GM19099 (cell line): ENCODE data around the gene TPPP.

ENCODE experiments used
- POLR2A ChIP-seq: IDR thresholded peaks from 3 replicates; pipeline ENCODE4 v1.6.1; 2011; ENCODE audit warnings: low read depth; ENCODE audit not compliant: insufficient read length; ENCODE audit errors: extremely low read depth

The TPPP gene

DNA sequence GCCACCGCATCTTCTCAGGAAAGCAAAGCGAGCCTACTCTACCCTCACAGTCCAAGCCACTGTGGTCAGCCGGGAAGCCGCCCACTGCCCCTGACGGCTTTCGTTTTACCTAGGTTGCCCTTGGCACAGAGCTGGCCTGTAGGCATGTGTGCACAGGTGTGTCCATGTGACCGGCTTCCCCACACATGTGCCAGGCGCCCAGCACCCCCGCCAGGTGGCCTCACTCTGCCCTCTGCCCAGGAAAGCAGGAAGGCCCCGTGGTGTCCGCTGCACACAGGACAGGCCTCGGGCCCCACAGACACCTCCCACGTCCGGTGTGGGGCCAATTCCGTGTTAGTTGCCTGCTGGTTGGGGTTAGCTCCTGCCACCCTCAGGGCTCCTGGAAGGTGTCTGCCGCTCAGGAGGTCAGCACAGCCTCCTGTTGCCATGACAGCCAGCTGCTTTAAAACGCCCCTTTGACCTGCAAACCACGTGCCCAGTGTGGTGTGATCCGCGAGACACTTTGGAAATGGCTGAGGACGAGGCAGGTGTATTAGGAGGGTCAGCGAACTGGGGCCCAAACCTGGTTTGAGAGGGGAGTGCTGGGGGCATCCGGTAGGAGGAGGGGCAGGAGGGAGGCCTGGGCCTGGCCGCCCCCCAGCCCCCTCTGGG lies 28.7 kb downstream of the TPPP start:
- TF ChIP-seq POLR2A: no peak

DNA sequence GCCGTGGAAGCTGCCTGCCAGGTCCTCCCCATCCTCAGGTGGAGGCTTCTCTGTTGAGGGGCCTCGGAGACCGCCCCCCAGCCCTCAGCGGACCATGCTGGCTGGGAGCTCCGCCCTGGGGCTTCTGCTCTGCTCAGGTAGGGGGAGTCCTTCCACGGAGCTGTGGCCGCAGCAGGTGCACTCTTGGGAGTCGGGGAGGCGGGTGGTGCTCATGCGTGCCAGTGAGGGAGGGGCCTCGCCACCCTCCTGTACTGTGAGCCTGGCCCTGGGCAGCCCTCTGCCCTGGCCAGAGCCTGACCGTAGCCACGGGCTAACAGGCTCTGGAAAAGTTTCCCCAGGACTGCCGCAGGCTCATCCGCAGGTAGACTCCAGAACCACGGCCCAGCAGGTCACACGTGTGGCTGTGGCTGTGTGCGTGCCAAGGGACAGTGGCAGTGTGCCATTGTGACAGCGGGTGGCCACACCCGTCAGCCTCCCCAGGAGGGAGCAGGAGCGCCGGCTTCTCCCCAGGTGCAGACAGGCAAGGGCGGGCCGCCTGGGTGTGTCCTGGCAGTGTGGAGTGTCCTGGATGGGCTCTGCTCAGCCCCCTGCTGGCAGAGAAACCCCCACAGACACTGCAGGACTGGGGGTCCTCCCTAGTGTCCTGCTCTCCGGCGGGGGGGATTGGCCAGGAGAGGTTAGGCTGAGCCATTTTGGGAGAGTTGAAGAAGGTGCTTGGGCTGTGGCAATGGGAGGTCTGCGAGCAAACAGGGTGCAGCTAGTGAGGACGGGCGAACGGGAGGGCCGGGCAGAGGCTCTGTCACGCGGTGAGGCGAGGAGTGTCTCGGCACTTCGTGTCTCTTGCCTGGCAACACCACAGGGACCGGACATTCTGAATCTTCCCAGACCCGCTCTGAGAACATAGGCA lies 29.5 kb downstream of the TPPP start:
- no peak for TF ChIP-seq POLR2A

DNA sequence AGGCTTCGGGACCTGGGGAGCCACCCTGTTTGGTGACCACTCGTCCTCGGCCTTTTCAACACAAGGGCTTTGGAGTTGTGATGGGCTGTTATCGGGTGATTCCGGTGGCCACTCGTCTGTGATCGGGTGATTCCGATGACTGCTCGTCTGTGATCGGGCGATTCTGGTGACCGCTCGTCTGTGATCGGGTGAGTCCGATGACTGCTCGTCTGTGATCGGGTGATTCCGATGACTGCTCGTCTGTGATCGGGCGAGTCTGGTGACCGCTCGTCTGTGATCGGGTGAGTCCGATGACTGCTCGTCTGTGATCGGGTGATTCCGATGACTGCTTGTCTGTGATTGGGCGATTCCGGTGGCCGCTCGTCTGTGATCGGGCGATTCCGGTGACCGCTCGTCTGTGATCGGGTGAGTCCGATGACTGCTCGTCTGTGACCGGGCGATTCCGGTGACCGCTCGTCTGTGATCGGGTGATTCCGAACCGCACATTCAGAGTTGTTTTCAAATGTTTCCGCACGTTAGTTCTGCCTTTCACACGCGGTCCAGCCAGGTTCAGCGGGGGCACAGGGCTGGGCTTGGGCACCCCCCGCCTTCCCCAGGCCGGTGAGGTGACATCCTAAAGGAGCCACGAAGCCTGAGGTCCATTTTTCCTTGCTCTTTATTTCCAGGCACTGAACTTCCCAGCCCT lies 30.3 kb downstream of the TPPP start:
- TF ChIP-seq POLR2A: no peak

DNA sequence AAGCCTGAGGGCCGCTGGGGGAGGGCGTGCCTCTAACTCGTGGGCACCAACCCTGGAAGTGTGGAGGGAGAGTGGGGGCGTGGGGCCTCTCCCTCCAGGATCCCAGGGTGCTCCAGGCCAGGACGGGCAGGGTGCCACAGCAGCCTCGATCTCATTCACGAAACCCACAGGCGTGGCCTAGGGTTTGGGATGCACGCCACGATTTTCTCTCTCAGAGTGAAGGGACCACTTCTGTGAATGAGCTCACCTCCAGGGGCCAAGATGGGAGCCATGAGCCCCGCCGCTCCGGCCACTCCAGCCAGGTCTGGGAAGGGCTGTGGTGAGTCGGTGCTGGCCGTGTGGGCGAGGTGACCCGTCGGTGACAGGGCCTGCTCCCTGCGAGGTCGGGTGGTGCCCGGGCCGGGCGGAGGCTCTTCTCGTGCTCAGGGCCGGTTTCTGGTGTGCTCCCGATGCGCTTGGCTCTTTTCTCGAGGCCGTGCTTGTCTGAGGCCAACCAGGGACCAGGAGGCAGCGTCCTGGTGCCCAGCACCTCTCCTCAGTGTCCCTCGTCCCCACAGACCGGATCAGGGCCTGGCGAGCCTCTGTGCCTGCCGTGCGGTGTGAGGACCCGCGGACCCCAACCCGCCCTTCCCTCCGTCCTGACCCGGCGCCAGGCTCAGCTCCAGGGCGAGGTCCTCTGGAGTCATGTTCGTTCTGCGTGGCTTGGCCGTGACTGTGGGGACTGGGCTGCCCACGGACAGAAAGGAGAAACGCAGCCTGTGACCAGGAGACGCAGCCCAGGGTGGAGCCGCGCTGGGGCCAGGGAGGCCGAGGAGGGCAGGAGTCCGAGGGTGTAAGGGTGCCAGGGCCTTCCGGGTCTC lies 31.0 kb downstream of the TPPP start:
- no peak for TF ChIP-seq POLR2A

DNA sequence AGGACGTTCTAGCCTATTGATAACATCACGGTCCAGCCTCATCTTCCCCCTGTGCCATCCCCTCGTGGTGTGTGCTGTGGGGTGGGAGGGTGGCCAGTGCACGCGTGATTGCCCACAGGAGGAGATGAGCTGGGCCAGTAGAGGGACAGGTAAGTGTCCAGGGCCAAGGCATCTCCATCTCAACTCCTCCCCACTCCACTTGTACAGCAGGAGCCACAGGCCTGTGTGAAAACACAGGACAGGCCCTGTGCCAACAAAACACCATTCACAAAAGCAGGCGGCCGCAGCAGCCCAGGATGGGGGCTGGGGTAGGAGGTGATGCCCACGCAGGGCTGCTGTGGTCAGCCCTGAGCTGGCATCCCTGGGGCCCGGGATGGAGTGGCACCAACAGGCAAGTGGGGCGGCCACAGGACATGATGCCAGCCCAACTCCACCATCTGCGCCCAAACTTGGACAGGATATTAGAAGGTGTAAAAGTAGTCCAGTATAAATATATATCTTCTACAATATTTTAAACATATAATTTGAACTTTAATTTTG lies 32.6 kb downstream of the TPPP start:
- no peak for TF ChIP-seq POLR2A

DNA sequence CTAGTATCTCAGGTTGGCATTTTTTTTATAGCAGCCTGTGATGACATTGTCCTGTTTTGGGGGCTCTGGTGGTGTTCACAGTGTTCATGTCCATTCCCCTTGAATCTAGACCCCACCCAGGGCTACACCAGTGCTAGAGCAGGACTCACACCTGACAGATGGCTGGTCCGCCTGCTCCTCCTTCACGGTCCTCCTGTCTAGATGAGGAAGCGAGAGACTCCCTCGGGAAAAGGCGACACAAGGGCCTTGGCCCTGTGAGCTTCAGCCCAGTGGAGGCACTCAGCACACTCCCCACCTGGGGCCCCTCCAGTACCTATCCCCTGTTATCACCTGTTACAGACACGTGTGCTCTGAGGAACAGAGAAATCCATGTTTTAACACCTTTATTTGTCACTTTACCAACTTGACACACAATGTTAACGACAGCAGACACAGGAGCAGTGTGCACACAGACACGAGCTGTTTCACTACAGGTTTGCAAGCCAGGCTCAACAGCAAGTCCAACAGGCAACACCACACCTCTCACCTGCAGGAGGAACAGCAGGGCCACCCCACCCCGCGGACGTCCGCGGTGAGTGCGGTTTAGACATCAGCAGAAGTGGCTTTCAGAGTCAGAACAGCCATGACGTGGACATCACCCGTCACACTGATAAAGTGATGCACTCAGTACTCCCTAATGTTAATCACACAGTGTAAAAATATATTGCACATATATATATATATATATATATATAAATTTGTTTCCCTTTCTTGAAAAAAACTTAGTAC lies 33.5 kb downstream of the TPPP start:
- no peak for TF ChIP-seq POLR2A

DNA sequence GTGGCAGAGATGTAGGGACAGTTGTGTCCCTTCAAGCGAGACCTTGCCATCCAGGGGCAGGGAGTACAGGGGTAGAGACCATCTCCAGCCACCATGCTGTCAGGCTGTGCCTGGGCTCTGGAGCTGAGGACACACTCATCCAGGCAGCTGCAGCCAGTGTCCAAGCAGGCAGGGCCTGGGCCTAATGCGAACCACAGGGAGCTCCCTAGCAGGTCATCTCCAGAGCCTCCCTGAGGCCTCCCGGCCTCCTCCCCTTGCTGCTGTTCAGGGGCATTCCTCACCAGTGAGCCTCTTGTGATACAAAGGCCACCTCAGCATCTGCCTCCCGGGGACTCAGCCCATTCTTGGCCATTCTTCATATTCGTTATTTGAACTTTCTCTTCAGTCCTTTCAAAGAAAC lies 35.0 kb downstream of the TPPP start:
- no peak for TF ChIP-seq POLR2A

DNA sequence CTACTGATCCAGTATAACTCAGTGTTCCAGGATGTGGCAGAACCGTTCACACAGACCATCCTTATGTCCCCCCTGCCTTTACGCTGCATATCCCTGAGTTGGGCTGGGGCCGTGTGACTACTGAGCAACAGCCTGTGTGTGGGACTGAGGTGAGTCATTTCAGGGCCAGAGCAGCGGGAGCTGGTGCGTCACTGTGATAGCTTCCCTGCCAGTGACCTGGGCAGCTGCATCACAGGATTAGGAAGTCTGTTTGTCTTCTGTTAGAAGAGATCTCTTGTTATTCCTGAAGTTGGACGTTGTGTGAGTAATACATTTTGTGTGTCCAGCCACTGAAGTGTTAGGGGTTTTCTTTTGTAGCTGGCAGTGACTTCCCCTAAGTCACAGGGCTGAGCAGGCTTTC lies 35.6 kb downstream of the TPPP start:
- no peak for TF ChIP-seq POLR2A

DNA sequence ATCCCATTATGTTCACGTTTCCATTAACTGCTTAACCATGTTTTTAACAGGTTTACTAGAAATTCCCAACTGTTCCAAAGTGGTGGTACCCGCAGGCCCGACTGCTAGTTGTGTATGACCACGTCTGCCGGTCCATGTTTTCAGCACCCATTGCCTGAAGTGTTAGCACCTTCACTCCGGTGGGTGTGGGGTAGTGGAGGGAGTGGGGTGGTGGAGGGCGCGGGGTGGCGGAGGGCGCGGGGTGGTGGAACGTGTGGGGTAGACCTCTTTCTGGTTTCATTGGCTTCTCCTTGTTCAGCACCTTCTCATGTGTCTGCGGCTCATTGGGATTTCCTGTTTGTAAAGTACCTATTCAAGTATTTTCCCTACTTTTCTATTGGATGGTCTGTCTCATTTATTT lies 37.7 kb downstream of the TPPP start:
- no peak for TF ChIP-seq POLR2A

DNA sequence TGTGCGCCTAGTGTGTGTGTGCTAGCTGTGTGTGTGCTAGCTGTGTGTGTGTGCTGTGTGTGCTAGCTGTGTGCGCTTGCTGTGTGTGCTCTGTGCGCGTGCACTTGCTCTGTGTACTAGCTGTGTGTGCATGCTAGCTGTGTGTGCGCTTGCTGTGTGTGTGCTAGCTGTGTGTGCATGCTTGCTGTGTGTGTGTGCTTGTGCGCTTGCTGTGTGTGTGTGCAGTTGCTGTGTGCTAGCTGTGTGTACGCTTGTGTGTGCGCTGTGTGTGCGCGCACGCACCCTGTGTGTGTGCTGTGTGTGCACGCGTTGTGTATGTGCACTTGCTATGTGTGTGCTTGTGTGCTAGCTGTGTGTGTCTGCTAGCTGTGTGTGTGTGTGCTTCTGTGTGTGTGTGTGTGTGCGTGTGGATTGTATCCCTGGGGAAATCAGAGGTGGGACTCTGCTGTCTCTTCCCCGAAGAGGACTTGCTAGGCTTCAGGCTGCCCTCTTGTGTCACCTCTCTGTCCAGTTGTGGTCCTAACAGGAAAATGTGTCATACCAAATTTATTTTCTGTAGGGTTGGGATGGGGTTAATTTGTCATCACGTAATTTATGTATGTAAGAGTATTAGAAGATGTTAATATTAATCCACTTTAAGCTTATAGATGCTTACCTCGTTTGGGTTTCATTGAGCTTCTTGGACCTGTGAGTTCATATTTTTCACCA lies 38.9 kb downstream of the TPPP start:
- no peak for TF ChIP-seq POLR2A

DNA sequence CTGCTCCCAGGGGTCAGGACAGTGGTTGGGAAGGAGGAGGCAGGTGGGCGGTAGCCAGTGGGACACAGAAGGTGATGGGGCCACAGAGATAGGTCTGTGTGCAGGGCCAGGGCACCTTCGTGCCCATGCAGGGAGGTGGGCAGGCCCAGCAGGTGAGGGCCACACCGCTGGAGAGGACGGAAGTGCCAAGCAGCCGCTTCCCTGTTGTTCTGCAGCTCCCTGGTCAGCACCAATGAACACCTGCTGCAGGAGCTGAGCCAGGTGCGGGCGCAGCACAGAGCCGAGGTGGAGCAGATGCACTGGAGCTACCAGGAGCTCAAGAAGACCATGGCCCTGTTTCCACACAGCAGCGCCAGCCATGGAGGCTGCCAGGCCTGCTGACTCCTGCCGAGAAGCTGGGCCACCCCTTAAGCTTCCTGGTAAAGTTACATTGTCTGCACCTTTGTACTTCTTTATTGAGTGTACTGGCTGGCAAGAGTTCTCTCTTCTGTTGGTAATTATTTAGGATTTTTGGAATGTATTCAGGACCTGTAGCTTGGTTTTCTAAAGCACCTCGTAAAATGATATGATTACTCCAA lies 40.3 kb downstream of the TPPP start:
- no peak for TF ChIP-seq POLR2A

DNA sequence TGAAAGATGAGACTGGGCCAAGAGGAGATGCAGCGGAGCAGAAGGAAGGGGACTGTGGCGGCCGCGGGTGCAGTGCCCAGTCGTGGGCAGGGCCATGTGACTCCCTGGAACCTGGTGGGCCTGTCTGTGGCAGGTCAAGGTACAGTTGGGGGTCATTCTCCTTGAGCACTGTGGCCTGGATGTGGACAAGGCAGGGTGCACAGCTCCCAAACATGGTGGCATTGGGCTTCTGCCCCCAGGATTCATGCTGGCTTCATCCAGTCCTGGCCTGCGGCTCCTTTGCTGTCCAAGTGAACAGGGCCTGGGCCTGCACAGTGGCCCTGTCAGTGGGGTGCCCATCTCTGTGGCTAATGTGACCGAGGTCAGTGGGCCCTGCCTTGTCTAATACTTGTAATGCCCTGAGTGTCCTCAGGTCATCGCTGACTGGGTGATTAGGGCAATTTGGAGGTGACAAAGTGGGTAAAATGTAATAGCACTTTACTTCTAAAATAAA lies 41.1 kb downstream of the TPPP start:
- TF ChIP-seq POLR2A: no peak
